Embryonic facial prominence (tissue), 1 donor: ENCODE results near the gene DENND6B.
"Not testable (repeated sequence)": the region's sequence is repeated elsewhere in the genome, so short reads cannot be mapped to it uniquely, and the experiment has no call there.

Experiments used
- DNase-seq: peaks from one replicate; pipeline ENCODE4 v3.0.0-alpha.2; 2016; ENCODE audit errors: extremely low spot score

DENND6B gene

DNA sequence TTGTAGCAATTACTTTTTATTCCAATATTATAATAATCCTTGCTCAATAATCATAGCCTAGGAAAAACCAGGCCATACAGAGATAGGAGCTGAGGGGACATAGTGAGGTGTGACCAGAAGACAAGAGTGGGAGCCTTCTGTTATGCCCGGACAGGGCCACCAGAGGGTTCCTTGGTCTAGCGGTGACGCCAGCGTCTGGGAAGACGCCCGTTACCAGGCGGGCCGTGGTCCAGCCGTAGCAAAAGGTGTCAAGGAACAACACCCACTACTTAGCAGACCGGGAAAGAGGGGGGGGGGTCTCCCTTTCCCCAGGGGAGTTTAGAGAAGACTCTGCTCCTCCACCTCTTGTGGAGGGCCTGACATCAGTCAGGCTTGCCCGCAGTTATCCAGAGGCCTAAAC, 53.5 kb downstream of the DENND6B start:
- not testable (repeated sequence) for DNase-seq

GRCh38 chr22:50272044-50272802, 54.6 kb downstream of the DENND6B start:
- DNase-seq = no peak

DNA sequence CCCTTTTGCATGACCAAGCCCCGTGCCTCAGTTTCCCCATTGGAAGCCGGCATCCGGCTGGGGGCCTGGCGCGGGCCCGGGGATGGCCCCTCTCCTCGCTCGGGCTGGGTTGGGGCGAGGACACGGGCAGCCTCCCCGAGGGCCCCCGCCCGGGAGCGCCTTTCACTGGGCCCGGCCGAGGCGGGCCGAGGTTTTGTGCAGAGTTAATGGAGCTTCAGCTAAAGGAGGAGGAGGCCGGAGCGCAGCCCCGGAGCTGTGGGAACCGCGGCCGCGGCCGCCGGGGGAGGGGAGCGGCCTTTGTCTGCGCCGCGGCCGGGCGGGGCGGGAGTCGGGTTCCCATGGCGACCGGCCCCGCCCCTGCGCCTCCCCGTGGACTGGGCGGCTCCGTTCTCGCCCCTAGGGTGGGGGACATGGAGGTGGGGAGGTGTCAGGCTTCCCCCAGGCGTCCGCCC, 55.3 kb downstream of the DENND6B start:
- DNase-seq = no peak

- no peak for DNase-seq
Measured at GRCh38 chr22:50270666-50271394, 56.0 kb downstream of the DENND6B start.

- no peak for DNase-seq
Measured at GRCh38 chr22:50269970-50270665, 56.7 kb downstream of the DENND6B start, which contains the start of gene MAPK11. Gene MAPK11, minus strand, starts transcription at chr22:50270380. Its CDS starts 88 bp downstream, at chr22:50270292.

GRCh38 chr22:50269573-50269969, 57.2 kb downstream of the DENND6B start:
- DNase-seq = no peak

DNA sequence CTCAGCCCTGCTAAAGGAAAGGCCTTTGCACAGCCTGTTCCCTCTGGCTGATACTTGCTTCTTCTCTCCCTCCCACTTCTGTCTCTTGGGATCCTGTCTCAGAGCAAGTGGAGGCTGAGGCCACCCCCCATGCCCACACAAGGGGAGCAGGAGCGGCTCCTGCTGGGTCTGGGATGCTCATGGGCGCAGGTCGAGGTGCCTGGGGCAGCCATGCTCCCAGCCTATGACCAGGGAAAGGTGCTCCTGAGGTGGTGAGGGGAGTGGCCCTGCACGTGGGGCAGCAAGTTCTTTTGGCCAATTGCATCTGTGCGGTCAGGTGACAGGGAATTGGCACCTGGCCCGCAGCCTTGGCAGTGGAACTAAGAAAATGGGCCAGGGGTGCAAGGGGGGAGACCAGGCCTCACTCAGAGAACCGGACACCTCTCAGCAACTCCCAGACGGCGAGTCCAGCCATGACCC, 58.1 kb downstream of the DENND6B start:
- no peak for DNase-seq

GRCh38 chr22:50267591-50268390, 59.0 kb downstream of the DENND6B start:
- DNase-seq = no peak

- DNase-seq = no peak
Measured at GRCh38 chr22:50266994-50267393, 59.8 kb downstream of the DENND6B start.

DNA sequence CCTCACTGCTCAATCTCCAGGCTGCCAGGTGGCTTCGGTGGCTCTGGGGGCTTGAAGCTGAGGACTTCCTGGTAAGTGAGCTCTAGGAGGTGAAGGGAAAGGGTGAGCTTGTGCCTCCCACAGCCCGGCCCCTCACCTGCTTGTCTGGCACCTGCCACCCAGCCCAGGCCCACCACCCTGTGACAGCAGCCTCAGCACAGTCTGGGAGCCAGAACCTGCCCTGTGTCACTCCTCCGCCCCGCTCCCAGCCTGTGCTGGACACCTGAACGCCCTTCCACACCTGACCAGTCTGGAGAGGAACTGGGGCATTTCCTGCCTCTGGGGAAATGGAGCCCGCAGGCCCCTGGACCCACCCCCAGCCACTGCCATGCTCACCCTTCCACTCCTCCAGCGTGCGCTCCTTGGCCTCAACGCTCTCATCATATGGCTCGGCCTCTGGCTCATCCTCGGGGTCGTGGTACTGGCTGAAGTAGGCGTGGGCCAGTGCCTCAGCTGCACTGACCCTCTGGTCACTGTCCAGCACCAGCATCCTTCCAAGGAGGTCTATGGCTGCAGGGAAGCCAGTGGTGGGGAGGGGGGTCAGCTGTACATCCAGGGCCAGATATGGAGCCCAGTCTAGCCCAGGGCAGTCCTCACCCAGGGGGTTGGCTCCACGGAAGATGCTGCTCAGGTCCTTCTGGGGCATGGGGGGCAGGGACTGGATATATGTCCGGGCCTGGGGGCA, 61.7 kb downstream of the DENND6B start:
- DNase-seq = no peak

- DNase-seq = no peak
Measured at GRCh38 chr22:50264104-50264745, 62.6 kb downstream of the DENND6B start.

GRCh38 chr22:50262973-50263617, 63.7 kb downstream of the DENND6B start:
- DNase-seq = no peak

GRCh38 chr22:50262460-50262911, 64.3 kb downstream of the DENND6B start:
- no peak for DNase-seq

- DNase-seq = no peak
Measured at GRCh38 chr22:50261615-50262459, 65.0 kb downstream of the DENND6B start, which contains the start of gene MAPK12. Gene MAPK12, minus strand, starts transcription at chr22:50261683. Its CDS starts 174 bp downstream, at chr22:50261509.

DNA sequence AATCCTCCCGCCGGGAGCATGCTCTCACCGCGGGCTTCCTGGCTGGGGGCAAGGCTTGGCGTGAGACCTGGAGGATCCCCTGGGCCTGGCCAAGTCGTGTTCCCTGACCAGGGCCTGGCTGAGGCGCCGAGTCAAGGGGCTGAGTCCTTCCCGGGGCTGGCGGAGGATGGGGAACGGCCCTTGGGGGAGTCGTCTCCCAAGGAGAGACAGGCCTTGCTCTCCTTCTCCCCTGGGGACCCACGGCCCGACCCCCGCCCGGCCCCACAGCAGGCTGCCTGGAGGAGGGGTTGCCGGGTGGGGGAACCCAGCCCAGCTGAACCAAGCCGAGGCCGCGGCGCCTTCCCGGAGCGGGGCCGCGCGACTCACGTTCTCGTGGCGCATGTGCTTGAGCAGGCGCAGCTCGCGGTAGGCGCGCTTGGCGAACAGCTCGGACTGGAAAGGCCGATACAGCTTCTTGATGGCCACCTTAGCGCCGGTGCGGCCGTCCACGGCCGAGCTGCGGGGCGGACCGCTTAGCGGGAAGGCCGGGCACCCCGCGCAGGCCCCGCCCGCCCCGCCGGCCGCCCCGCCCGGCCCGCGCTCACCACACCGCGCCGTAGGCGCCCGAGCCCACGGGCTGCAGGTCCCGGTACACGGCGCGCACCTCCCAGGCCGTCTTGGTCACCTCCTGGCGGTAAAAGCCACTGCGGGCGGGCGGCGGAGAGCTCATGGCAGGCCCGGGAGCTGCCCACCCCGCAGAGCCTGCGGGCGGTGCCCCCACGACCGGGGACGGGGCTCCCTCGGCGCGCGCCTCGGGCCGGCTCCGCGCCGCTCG, 65.8 kb downstream of the DENND6B start:
- DNase-seq = no peak

DNA sequence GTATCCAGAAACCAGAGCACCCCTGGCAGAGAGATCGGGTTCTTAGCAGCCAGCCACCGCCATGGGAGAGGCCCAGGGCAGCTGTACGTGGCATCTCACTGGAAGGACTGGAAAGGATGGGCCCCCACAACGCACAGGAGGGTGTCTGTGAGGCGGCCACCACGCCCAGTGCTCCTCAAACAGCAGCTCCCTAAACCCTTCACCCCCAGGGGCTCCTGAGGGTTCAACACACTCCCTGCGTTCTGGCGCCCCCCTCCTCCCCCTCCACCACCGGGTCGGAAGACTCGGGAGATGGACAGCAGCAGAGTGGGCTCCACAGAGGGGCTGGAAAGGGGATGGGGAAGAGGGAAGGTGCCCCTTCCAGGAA, 66.4 kb downstream of the DENND6B start:
- no peak for DNase-seq

GRCh38 chr22:50259302-50259701, 67.5 kb downstream of the DENND6B start:
- DNase-seq = no peak
